RPMI7951 (cell line): ENCODE results near the gene SAA1. TPM values are rescaled to one million over a fixed set of nuclear protein-coding genes. Genes with fewer than 3 reads are reported as not detected.
"Not testable (repeated sequence)": the region's sequence is repeated elsewhere in the genome, so short reads cannot be mapped to it uniquely, and the experiment has no call there.

ENCODE experiments used
- DNase-seq: peaks from one replicate; pipeline ENCODE4 v3.0.0-alpha.2; 2012; ENCODE audit warnings: low read depth
- total RNA-seq: library from RNA; depleted of rRNA; stranded (reverse); fragments of >200 nt; shearing (Covaris generic); gene quantifications from 2 replicates; pipeline ENCODE4 v1.2.3, GENCODE V29; 2014

Gene SAA1
- total RNA-seq, 1 experiment from 2014 or later = not detected

DNA sequence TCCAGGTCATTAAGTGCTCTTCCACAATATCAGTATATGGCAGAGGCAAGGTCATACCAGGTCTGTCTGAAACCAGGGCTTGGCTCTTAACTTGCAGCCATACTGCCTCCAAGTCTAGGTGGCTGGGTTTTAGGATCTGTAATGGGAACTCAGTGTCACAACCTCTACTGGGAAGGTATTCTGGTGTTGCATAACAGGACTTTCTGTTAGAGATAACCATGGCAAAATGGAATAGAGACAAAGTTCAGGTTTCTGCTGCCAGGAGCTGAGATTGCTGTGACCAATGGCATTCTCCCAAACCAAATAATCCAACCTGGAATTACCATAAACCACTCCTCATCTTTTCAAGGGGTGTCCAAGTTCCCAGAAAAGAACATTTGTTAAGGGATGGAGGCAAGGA lies 6.8 kb upstream of the SAA1 start:
- no peak for DNase-seq

DNA sequence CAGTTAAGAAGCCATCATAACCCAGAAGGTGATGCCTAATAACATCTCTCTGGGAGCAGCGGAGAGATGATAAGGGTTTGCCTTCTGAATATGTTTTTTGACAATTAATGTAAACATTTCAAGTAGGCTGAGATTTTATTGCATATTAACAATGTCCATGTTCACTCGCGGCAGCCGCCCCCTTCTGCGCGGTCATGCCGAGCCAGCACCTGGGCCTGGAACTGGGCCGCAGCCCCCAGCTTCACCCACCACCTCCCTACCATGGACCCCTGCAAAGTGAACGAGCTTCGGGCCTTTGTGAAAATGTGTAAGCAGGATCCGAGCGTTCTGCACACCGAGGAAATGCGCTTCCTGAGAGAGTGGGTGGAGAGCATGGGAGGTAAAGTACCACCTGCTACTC lies 4.3 kb upstream of the SAA1 start:
- DNase-seq = no peak

DNA sequence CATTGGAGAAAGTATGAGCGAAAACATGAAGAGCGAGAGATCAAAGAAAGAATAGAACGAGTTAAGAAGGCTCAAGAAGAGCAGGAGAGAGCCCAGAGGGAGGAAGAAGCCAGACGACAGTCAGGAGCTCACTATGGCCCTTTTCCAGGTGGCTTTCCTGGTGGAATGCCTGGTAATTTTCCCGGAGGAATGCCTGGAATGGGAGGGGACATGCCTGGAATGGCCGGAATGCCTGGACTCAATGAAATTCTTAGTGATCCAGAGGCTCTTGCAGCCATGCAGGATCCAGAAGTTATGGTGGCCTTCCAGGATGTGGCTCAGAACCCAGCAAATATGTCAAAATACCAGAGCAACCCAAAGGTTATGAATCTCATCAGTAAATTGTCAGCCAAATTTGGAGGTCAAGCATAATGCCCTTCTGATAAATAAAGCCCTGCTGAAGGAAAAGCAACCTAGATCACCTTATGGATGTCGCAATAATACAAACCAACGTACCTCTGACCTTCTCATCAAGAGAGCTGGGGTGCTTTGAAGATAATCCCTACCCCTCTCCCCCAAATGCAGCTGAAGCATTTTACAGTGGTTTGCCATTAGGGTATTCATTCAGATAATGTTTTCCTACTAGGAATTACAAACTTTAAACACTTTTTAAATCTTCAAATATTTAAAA lies 3.2 kb upstream of the SAA1 start:
- not testable (repeated sequence) for DNase-seq

DNA sequence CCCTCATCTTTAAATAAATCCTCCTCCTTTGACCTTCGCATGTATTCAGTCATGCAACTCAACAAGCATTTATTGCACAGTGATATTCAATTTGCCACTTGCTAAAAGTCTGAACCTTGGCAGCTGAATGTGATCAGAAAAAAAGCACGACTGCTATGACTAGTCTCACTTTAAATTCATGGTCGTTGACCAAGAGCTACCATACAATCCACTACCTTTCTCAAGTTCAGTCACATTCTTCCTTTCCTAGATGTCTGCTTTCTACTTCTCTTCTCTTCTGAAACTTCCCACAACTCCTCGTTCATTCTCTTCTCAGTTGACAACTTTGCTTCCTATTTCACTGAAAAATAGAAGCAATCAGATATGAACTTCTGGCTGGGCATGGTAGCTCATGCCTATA lies 2.0 kb upstream of the SAA1 start:
- DNase-seq = no peak

DNA sequence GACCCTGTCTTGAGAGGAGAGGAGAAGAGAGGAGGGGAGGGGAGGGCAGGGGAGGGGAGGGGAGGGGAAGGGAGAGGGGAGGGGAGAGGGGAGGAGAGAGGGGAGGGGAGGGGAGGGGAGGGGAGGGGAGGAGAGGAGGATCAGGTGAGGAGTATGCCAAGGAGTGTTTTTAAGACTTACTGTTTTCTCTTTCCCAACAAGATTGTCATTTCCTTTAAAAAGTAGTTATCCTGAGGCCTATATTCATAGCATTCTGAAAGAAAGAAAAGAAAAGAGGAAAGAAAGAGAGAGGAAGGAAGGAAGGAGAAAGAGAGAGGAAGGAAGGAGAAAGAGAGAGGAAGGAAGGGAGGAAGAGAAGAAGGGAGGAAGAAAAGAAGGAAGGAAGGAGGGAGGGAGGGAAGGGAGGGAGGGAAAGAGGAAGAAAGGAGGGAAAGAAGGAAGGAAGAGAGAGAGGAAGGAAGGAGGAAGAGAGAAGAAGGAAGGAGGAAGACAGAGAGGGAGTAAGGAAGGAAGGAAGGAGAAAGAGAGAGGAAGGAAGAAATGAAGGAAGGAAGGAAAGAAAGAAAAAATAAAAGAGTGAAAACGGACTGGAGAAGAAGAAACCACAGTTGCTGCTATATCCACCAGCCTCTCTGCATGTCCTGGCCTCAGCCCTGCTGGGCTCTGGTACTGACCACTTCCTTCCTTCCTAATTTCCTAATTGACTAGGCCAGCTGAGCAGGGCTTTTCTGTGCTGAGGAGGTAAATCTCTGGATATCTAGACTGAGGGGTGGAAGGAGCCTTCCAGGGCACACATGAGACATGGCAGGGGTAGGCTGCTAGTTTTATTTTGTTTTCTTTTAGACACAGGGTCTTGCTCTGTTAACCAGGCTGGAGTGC lies 1.1 kb upstream of the SAA1 start:
- no peak for DNase-seq

DNA sequence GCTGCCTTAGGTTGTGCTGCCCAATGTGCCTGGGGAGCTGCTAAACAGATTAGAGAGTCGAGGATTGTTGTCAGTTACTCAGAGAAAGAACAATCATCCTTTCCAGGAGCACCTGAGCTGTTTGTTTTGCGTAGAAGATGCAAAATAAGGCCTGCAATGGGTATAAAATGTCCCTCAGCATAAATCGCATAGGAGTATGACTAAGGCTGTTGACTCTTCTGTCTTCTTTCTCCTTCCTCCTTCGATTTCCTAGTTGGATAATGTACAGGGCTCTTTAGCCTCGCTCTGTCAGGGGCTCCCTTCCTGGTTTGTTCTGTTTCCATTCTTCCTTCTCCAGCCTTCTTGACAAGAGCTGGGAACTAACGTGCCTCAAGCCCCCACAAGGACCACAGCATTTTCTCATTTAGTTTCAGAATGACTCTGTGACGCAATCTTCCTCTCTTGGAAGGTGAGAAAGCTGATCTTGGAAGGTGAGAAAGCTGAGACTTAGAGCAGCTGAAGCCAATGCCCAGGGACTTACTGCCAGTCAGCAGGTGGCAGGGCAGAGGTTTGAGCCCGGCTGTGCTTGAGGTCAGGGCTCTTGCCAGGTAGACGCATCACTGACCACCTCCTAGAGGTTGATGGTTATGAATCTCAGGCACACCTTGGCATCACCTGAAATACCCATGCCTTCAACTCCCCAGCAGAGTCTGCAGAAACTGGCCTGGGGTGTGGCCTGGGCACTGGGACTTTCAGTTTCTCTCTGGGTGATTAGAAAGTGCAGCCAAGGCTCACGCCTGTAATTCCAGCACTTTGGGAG lies 1.5 kb downstream of the SAA1 start:
- not testable (repeated sequence) for DNase-seq

DNA sequence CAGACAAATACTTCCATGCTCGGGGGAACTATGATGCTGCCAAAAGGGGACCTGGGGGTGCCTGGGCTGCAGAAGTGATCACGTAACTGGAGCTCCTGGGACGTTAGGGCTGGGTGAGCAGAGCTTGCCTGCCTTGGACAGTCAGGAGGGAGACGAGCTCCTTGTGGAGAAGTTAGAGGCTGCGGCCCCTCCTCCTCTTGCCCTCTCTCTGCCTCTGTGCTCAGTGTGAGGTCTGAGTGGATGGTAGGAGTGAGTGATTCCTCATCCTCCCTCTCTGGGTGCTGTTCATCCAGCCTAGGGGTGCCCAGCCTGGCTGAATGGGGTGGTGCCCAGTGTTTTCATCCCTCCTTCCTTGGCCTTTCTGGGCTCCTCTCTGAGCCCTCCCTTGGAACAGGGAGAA lies 3.2 kb downstream of the SAA1 start:
- not testable (repeated sequence) for DNase-seq

DNA sequence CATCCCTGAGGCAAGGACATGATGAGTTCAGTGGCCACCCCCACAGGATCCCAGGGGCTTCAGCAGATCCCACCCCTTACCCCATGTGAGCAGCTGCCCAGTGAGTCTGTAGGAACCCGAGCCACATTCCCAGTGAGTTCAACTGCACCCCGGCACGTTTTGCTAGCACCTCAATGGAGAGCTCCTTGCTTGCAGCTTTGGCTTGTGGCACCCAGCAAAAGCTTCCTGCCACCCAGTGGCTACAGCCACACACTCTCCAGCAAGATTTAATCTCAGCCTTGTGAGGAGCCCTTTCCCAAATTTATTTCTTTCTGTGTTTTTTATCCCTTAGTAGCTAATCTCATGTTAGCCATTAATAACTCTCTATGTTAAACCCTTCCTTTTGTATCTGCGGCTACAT lies 4.0 kb downstream of the SAA1 start:
- DNase-seq = no peak

DNA sequence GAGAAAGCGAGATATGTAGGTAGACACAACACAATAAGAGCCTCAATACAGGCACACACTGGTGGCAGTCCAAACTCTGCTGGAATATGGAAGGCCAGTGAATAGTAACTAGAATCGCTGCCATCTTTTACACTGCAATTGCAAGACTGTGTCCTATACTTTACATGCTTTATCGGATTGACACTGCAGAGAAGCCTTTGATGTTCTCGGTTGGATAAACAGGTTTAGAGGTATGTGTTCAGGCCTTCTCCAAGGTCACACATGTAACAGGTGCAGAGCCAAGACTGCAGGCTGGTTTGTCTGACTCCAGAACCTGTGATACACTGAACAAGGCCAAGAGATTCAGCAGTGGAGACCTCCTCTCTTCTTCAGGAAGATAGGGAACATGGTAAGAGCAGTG lies 5.1 kb downstream of the SAA1 start:
- DNase-seq = no peak

DNA sequence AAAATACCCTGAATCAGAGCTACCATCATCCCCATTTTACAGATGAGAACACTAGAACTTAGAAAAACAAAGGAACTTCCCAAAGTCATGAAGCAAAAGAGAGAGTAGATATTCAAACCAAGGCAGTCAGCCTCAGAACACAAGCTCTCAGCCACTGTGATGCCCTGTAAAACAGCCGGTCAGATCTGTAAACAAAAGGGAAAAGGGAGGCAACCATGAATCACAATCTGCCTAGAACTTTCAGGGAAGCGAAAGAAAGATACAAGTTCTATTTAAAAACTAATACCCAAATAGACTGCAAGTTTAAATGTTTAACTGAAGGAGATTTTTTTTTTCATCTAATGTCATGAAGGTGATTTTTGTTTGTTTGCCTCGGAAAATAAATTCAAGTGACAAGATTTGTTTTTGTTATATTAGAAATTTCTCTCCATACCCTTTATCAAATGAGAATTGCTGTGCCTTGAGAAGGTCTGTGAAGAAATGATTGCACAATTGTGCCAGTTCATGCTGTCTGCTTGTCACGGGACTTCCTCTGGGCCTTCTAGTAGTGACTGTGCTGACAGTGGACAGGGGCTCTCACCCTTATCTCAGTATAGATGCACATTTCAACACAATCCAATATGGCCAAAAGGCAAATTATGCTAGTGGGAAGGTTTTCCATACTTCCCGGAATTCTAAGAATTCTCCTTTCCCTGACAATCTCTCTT lies 11.7 kb downstream of the SAA1 start:
- no peak for DNase-seq

DNA sequence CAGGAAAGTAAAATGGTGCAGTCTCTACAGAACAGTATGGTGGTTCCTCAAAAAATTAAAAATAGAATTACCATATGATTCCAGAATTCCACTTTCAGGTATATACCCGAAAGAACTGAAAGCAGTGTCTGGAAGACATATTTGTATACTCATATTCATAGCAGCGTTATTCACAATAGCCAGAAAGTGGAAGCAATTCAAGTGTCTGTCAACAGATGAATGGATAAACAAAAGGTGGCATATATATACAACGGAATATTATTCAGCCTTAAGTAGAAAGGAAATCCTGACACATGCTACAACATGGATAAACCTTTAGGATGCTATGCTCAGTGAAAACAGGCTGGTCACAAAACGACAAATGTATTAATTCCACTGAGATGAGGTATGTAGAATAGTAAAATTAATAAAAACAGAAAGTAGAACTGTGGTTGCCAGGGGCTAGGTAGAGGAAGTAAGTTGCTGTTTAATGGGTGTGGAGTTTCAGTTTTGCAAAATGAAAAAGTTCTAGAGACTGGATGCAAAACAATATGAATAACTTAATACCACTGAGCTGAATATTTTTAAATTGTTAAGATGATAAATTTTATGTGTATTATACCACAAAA lies 14.5 kb downstream of the SAA1 start:
- DNase-seq = no peak

DNA sequence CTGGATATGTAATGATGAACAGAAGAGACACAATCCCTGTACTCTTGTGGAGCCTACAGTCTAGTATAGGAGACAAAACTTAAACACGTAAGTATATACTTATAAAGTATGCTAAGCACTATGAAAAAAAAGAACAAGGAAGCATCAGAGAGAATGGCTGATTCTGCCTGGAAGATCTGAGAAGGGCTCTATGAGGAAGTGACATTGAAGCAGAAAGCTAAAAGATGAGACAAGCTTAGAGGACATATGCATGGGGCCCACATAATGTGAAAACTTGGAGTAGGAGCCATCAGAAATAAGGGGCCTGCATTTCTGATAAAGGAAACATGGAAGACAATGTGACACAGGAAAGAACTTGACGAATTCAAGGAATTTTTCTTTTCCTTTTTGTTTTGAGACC lies 16.6 kb downstream of the SAA1 start:
- no peak for DNase-seq

DNA sequence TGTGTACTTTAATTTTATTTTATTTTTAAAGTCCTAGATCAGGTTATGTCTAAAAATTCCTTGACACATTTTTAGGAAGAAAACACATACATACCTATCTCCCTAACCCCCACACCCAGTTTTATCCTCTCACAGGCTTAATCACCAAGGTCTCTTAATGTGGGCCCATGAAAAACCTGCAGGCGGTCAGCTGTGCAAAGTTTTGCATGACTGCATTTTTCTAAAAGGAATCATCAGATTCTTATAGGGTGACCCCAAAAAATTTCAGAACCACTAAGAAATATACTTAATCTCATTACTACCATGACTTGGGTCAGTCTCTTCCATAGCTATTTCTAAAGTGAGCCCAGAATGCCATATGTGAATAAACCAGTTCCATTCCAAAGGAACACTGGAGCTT lies 19.8 kb downstream of the SAA1 start:
- no peak for DNase-seq

DNA sequence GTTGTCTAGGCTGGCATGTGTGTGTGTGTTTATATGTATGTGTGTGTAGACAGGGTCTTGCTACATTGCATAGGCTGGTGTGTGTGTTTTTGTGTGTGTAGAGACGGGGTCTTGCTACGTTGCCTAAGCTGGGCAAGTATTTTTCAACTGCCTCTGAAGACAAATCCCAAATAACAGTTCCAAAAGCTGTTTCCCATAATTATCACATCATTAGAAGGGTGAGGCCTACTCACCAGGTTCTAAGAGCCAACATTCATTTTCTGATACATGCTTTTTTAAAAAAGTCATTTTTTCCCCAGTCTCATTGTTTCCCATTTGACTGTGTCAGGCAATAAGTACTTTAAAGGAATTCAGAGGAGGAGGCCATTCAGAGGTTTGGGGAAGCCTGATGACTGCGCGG lies 22.8 kb downstream of the SAA1 start:
- DNase-seq = no peak

DNA sequence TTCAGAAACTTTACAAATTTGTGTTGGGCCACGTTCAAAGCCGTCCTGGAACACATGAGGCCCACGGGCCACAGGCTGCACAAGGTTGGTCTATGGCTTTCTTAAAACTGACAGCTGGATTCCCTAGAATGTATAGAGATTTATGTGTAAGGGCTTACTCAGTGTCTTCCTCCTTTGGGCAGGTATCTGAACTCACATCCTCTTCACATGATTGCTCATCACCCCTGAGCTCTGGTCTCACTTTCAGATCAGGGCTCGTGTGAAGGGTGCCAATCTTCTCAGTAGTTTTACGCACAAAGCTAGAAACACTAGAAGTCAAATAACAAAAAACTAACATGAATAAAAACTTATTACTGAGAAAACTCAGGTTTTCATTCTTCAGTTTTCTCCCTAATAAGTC lies 28.8 kb downstream of the SAA1 start:
- DNase-seq = no peak

DNA sequence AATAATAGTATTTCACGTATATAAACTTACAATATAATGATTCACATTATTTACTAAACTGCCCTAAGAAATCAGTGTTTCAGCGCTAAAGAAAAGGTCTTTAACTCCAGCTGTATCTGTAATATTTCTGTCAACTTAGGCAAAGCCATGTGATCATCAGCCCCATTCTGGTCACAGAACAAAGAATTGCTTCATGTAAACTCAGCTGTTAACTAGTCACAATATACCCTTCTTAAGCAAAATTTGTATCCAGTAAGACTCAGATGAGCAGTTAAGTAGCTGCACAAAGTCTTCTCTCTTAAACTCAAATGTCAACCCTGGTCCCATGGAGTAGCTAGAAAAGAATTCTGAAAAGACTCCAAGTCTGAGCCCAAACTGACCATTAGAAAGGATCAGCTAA lies 29.3 kb downstream of the SAA1 start:
- DNase-seq = no peak

DNA sequence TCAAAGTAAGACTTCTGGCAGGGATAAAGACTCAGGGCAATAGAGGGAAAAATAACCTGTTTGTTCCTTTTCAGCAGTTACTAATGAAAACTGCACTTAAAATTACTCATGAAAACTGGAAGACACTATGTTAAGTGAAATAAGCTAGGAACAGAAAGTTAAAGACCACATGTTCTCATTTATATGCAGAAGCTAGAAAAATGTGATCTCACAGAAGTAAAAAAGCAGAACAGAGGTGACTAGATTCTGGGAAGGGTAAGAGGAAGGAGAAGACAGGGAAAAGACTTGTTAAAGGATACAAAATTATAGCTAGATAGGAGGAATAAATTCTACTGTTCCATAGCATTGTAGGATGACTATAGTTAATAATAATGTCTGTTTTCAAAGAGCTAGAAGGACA lies 33.7 kb downstream of the SAA1 start:
- DNase-seq = no peak

DNA sequence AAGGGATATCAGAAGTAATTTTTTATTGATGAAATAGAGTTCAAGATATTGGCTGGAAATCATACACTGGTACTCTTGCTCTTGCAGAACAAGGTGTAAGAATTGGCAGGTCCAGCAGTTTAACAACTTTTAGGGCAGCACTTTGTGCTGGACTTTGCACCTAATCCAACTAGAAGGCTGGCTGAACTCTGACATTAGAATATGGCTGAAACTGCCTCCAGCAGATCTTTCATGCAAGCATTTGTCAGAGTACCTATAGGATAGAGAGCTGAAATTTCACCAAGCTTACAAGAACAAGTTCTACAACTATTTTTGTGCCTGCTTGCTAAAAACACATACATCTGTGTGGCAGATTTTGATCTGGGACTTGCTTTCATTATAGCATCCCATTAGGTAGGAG lies 38.7 kb downstream of the SAA1 start:
- no peak for DNase-seq

DNA sequence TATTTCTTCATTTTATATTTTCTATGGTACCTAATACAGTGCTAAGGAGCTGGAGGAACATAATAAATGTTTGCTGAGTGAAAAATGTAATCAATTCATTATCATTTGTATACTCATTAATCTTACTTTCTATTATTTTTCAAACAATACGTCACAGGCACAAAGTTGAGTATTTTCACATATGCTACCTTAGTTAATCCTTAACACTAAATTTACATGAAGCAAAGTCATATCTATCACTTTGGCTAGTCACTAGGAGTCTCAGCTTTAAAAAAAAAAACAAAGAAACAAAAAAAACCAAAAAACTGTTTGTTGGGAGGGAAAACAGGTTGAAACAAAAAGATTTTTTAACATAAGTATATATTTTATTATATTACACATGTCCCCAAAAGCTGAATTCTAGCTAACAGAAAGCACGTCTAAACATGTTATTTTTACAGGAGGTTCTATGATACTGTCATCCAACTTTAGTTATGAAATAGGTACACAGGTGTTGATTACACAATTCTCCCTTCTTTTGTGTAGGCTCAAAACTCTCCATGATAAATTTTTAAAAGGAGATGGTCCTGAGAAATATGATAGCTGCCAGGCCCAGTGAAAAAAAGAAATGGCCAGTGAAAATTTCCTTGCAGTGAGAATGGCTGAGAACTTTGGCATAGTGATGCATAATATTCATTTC lies 41.5 kb downstream of the SAA1 start:
- no peak for DNase-seq

DNA sequence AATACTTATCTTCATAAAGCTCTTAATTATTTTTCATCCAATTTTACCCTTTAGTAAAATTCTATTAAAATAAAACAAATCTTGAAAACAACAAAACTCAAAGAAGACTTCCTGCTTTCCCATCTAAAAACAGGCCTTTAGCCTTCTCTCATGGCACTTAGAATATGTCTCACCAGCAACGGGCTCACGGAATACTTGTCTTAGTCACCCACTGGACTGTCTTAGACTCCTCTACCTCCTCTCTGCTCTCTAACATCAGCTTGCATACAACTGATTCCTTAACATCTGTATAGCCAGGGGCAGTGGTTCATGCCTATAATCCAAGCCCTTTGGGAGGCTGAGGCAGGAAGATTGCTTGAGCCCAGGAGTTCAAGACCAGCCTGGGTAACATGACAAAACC lies 42.2 kb downstream of the SAA1 start:
- no peak for DNase-seq

DNA sequence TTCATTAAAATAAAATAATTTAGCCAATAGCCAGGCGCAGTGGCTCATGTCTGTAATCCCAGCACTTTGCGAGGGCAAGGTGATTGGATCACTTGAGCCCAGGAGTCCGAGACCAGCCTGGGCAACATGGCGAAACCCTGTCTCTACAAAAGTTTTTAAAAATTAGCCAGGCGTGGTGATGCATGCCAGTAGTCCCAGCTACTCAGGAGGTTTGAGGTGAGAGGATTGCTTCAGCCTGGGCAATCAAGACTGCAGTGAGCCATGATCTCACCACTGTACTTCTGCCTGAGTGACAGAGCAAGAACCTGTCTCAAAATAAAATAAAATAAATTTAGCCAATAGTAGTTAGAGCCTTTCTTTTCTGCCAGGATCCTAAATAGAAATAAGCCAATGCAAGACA lies 43.6 kb downstream of the SAA1 start:
- DNase-seq = no peak
